ENCODE data around the gene FAM209B. TPM values are rescaled to one million over a fixed set of nuclear protein-coding genes. Genes with fewer than 3 reads are reported as not detected.
"Not testable (repeated sequence)": the region's sequence is repeated elsewhere in the genome, so short reads cannot be mapped to it uniquely, and the experiment has no call there.

FAM209B gene
- total RNA-seq, 2 experiments from 2014 or later: 1.0 TPM; not detected in 1

DNA sequence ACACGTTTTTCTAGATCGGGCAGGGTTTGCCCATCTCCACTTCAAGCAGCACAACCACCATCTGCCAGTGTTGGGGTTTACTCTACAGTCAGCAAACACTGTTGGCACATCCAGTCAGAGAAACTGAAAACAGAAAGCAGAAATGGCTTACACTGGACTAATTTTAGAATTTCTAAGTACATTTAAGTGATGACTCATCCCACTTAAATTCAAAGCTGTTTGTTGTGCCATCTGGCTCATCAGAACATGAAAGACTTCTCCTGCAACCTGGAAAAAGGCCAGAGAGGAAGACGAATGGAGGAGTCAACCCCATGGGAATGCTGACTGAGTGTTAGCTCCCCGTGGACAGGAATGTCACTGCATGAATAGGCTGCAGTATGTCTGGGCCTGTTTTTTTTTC lies 21.8 kb downstream of the FAM209B start:
- intact Hi-C loops (cut with micrococcal nuclease): loop anchor here (10.0 kb wide), 1 partner anchor 440 kb away; no protein-coding TSS in a partner anchor
- POLR2A ChIA-PET: no interaction called here
- Mint-ChIP-seq H3K27me3 (peaks cover 5% of the 10 kb centered on the region), H3K36me3 (ENCODE audit: low read depth) (no peaks in the 10 kb centered on the region), H3K27ac (no peak overlapping the region), H3K4me1 (ENCODE audit: low read depth) (peaks cover 8% of the 10 kb centered on the region), H3K4me3 (no peak overlapping the region), H3K9me3 (no peaks in the 10 kb centered on the region)
- TF ChIP-seq, protein P1, sequence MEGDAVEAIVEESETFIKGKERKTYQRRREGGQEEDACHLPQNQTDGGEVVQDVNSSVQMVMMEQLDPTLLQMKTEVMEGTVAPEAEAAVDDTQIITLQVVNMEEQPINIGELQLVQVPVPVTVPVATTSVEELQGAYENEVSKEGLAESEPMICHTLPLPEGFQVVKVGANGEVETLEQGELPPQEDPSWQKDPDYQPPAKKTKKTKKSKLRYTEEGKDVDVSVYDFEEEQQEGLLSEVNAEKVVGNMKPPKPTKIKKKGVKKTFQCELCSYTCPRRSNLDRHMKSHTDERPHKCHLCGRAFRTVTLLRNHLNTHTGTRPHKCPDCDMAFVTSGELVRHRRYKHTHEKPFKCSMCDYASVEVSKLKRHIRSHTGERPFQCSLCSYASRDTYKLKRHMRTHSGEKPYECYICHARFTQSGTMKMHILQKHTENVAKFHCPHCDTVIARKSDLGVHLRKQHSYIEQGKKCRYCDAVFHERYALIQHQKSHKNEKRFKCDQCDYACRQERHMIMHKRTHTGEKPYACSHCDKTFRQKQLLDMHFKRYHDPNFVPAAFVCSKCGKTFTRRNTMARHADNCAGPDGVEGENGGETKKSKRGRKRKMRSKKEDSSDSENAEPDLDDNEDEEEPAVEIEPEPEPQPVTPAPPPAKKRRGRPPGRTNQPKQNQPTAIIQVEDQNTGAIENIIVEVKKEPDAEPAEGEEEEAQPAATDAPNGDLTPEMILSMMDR (IDR thresholded peaks at IDR 0.05): no peak
- peak; percentile 15 for DNase-seq
- peak; percentile 74 for ATAC-seq
- CTCF ChIA-PET: interaction anchor here (0.7 kb wide), 1 partner anchor 780 kb away, joined by 3 read pairs; no protein-coding TSS in a partner anchor

DNA sequence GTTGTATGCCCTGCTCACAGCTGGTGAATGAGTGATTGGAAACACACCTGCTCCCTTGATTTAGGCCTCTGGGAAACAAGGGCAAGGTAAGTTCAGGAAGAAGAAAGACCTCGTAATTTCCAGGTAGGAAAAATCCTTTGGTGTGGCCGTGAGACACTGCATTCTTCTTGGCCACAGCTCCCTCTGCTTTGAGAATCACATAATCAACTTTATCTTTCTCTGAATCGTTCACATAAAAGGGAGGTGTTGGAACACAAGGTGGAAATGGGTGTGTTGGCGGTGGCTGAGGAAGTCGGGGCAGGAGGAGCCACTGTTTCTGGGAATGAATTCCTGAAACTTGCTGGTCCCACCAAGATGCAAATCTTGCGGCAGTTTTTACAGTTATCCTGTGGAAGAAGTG lies 25.9 kb downstream of the FAM209B start:
- ChIA-PET POLR2A (no interaction called here), CTCF (no interaction called here)
- no peak for DNase-seq
- H3K4me3 Mint-ChIP-seq: no peak overlapping the region
- H3K4me1 Mint-ChIP-seq (ENCODE audit: low read depth): peaks cover 8% of the 10 kb centered on the region
- peaks cover 5% of the 10 kb centered on the region for H3K27me3 Mint-ChIP-seq
- no peak for ATAC-seq
- H3K9me3 Mint-ChIP-seq: no peaks in the 10 kb centered on the region
- H3K27ac Mint-ChIP-seq: no peak overlapping the region
- TF ChIP-seq, protein P1 (IDR thresholded peaks at IDR 0.05): no peak
- intact Hi-C loops (cut with micrococcal nuclease): loop anchor here (10.0 kb wide), 1 partner anchor 436 kb away; no protein-coding TSS in a partner anchor
- H3K36me3 Mint-ChIP-seq (ENCODE audit: low read depth): no peaks in the 10 kb centered on the region

DNA sequence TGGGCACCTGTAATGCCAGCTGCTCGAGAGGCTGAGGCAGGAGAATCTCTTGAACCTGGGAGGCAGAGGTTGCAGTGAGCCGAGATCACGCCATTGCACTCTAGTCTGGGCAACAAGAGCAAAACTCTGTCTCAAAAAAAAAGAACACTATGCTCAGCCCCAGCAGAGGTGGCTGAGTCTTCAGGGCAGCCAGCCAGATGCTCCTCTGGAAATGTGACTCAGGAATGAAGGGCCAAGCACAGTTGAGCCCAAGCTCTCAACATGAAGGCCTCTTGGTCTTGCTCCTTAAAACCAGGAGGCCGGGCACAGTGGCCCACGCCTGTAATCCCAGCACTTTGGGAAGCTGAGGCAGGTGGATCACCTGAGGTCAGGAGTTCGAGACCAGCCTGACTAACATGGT lies 31.5 kb downstream of the FAM209B start:
- ATAC-seq; H3K27me3 Mint-ChIP-seq; H3K4me3 Mint-ChIP-seq; H3K9me3 Mint-ChIP-seq; intact Hi-C loops (cut with micrococcal nuclease); POLR2A ChIA-PET; H3K4me1 Mint-ChIP-seq (ENCODE audit: low read depth); DNase-seq; H3K36me3 Mint-ChIP-seq (ENCODE audit: low read depth); H3K27ac Mint-ChIP-seq: not testable (repeated sequence)
- CTCF ChIA-PET: interaction anchor here (2.3 kb wide), 1 partner anchor 14 kb away, joined by 6 read pairs; no protein-coding TSS in a partner anchor

DNA sequence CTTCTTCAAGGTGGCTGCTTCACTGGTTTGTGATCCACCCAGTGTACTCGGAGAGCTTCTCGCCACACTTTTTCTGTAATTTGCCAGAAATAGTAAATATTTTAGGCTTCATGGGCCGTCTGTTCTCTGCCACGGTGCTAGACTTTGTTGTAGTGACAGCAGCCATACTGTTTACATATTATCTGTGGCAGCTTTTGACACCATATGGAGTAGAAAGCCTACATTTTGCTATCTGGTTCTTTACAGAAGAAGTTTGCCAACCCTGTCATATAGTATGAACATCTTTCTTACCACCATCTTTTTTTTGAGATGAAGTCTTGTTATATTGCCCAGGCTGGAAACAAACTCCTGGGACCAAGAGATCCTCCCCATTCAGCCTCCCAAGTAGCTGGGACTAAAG lies 32.5 kb downstream of the FAM209B start:
- Mint-ChIP-seq H3K4me3 (no peak overlapping the region), H3K27me3 (peaks cover 4% of the 10 kb centered on the region), H3K36me3 (ENCODE audit: low read depth) (no peaks in the 10 kb centered on the region), H3K27ac (no peak overlapping the region), H3K4me1 (ENCODE audit: low read depth) (no peaks in the 10 kb centered on the region), H3K9me3 (no peaks in the 10 kb centered on the region)
- TF ChIP-seq, protein P1 (IDR thresholded peaks at IDR 0.05): no peak
- ATAC-seq: no peak
- ChIA-PET POLR2A (no interaction called here), CTCF (interaction anchor here (1.9 kb wide), 1 partner anchor 15 kb away, joined by 10 read pairs; no protein-coding TSS in a partner anchor)
- DNase-seq: no peak
- intact Hi-C loops (cut with micrococcal nuclease): no loop called here

DNA sequence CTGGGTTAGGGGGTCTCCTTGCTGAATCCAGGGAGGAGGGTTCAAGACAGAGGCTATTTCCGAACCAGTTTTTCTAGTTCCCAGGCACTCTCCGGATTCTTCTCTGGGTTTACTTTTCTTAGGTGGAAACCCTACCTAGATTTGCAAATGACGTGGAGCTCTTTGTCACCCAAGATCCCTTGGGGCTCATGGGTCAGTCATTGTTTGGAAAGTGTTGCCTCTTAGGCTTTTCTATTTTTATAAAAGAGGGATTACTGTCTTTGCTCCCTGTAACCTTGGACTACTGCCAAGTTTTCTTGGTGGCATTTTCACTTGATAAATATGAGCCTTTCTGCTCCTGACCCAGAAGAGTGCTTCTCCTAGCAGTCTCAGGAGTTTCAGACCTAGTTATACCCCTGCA lies 33.6 kb downstream of the FAM209B start:
- no peak overlapping the region for H3K27ac Mint-ChIP-seq
- peaks cover 5% of the 10 kb centered on the region for H3K27me3 Mint-ChIP-seq
- TF ChIP-seq, protein P1 (IDR thresholded peaks at IDR 0.05): no peak
- no peak overlapping the region for H3K4me3 Mint-ChIP-seq
- no peak for ATAC-seq
- H3K36me3 Mint-ChIP-seq (ENCODE audit: low read depth): no peaks in the 10 kb centered on the region
- ChIA-PET POLR2A (no interaction called here), CTCF (interaction anchor here (1.9 kb wide), 1 partner anchor 16 kb away, joined by 10 read pairs; no protein-coding TSS in a partner anchor)
- intact Hi-C loops (cut with micrococcal nuclease): no loop called here
- H3K4me1 Mint-ChIP-seq (ENCODE audit: low read depth): no peaks in the 10 kb centered on the region
- DNase-seq: no peak
- H3K9me3 Mint-ChIP-seq: no peaks in the 10 kb centered on the region
